H9 (cell line): ENCODE results near the gene ZNF483. TPM values are rescaled to one million over a fixed set of nuclear protein-coding genes. Genes with fewer than 3 reads are reported as not detected.

Experiments used
- DNase-seq: peaks from one replicate; pipeline ENCODE4 v3.0.0-alpha.2; 2017
- H2AFZ ChIP-seq: one replicate; pipeline ENCODE4 v1.6.1; 2013; ENCODE audit warnings: mild to moderate bottlenecking, low read length, control low read depth, moderate library complexity
- H2AK5ac ChIP-seq: 2 replicates; pipeline ENCODE4 v1.6.1; 2013; ENCODE audit warnings: low read length, control low read depth, mixed read lengths; ENCODE audit not compliant: insufficient read length
- H2BK120ac ChIP-seq: one replicate; pipeline ENCODE4 v1.6.1; 2013; ENCODE audit warnings: low read depth, mild to moderate bottlenecking, low read length, control low read depth, inconsistent platforms; ENCODE audit not compliant: poor library complexity, severe bottlenecking
- H2BK12ac ChIP-seq: 2 replicates; pipeline ENCODE4 v1.6.1; 2013; ENCODE audit warnings: low read length, control low read depth, mixed read lengths, low read depth; ENCODE audit not compliant: insufficient read length
- H2BK15ac ChIP-seq: 2 replicates; pipeline ENCODE4 v1.6.1; 2013; ENCODE audit warnings: low read depth, low read length, control low read depth
- H2BK20ac ChIP-seq: one replicate; pipeline ENCODE4 v1.6.1; 2013; ENCODE audit warnings: low read depth, mild to moderate bottlenecking, low read length, control low read depth, inconsistent platforms; ENCODE audit not compliant: poor library complexity, severe bottlenecking
- H2BK5ac ChIP-seq: 2 replicates; pipeline ENCODE4 v1.6.1; 2013; ENCODE audit warnings: low read length, control low read depth, mixed read lengths; ENCODE audit not compliant: insufficient read length
- H3K14ac ChIP-seq: 2 replicates; pipeline ENCODE4 v1.6.1; 2013; ENCODE audit warnings: low read length, control low read depth; ENCODE audit not compliant: insufficient read depth
- H3K18ac ChIP-seq: 2 replicates; pipeline ENCODE4 v1.6.1; 2013; ENCODE audit warnings: low read depth, mild to moderate bottlenecking, mixed read lengths, low read length, control low read depth; ENCODE audit not compliant: insufficient read length
- H3K23ac ChIP-seq: 2 replicates; pipeline ENCODE4 v1.6.1; 2013; ENCODE audit warnings: low read length, control low read depth, mixed read lengths, low read depth; ENCODE audit not compliant: insufficient read length
- H3K23me2 ChIP-seq: 2 replicates; pipeline ENCODE4 v1.6.1; 2013; ENCODE audit warnings: low read depth, mild to moderate bottlenecking, mixed read lengths, low read length, control low read depth; ENCODE audit not compliant: insufficient read length, poor library complexity, severe bottlenecking
- H3K27ac ChIP-seq: 2 replicates; pipeline ENCODE4 v1.5.1; 2013; ENCODE audit warnings: low read length, control low read depth, mixed read lengths, low read depth; ENCODE audit not compliant: insufficient read length
- H3K27me3 ChIP-seq: 2 replicates; pipeline ENCODE4 v1.6.1; 2013; ENCODE audit warnings: low read length, control low read depth, inconsistent platforms; ENCODE audit not compliant: insufficient read depth
- H3K4ac ChIP-seq: 2 replicates; pipeline ENCODE4 v1.6.1; 2013; ENCODE audit warnings: low read depth, mild to moderate bottlenecking, control low read depth, inconsistent platforms, low read length, moderate library complexity
- H3K4me1 ChIP-seq: 2 replicates; pipeline ENCODE4 v1.6.1; 2013; ENCODE audit warnings: low read length, control low read depth, inconsistent platforms; ENCODE audit not compliant: insufficient read depth
- H3K4me2 ChIP-seq: 2 replicates; pipeline ENCODE4 v1.6.1; 2013; ENCODE audit warnings: low read length, control low read depth, mixed read lengths; ENCODE audit not compliant: insufficient read length, insufficient read depth
- H3K56ac ChIP-seq: 2 replicates; pipeline ENCODE4 v1.6.1; 2013; ENCODE audit warnings: low read depth, mild to moderate bottlenecking, mixed read lengths, low read length, control low read depth; ENCODE audit not compliant: insufficient read length
- H3K79me1 ChIP-seq: 2 replicates; pipeline ENCODE4 v1.6.1; 2013; ENCODE audit warnings: low read depth, mild to moderate bottlenecking, moderate library complexity, low read length, control low read depth, inconsistent platforms; ENCODE audit not compliant: insufficient read depth, poor library complexity, severe bottlenecking
- H3K79me2 ChIP-seq: 2 replicates; pipeline ENCODE4 v1.6.1; 2013; ENCODE audit warnings: low read length, control low read depth, inconsistent platforms; ENCODE audit not compliant: insufficient read depth
- H3K9ac ChIP-seq: 2 replicates; pipeline ENCODE4 v1.6.1; 2013; ENCODE audit warnings: low read length, control low read depth, mixed read lengths; ENCODE audit not compliant: insufficient read length; ENCODE audit errors: extremely low read depth
- H3K9me3 ChIP-seq: one replicate; pipeline ENCODE4 v1.6.1; 2013; ENCODE audit warnings: low read depth, low read length, inconsistent platforms; ENCODE audit not compliant: control insufficient read depth
- H3T11ph ChIP-seq: one replicate; pipeline ENCODE4 v1.6.1; 2013; ENCODE audit warnings: mild to moderate bottlenecking, low read length, control low read depth, inconsistent platforms
- H4K20me1 ChIP-seq: one replicate; pipeline ENCODE4 v1.6.1; 2013; ENCODE audit not compliant: control insufficient read depth, insufficient read length, insufficient read depth
- H4K5ac ChIP-seq: 2 replicates; pipeline ENCODE4 v1.6.1; 2013; ENCODE audit warnings: low read depth, mild to moderate bottlenecking, mixed read lengths, low read length, control low read depth; ENCODE audit not compliant: insufficient read length
- H4K8ac ChIP-seq: replicated peaks from 2 replicates; pipeline ENCODE4 v1.6.1; 2013; ENCODE audit warnings: low read length, control low read depth, mixed read lengths, low read depth; ENCODE audit not compliant: insufficient read length
- H4K91ac ChIP-seq: 2 replicates; pipeline ENCODE4 v1.6.1; 2013; ENCODE audit warnings: low read depth, mild to moderate bottlenecking, moderate library complexity, mixed read lengths, low read length, control low read depth; ENCODE audit not compliant: insufficient read length
- H3K27ac Mint-ChIP-seq, 3 experiments: 2 replicates in 2 of 3; 3 replicates in 1 of 3; pipeline ENCODE4 v1.8.0; 2020 to 2021; ENCODE audit warnings: mixed read lengths in 3 of 3, mild to moderate bottlenecking in 1 of 3, moderate library complexity in 1 of 3
- H3K27me3 Mint-ChIP-seq: 2 replicates; pipeline ENCODE4 v1.8.0; 2021; ENCODE audit warnings: low read depth, mild to moderate bottlenecking, moderate library complexity, mixed read lengths
- H3K36me3 Mint-ChIP-seq, 3 experiments: 2 replicates in 2 of 3; 3 replicates in 1 of 3; pipeline ENCODE4 v1.8.0; 2020 to 2021; ENCODE audit warnings: low read depth in 3 of 3, mixed read lengths in 3 of 3; ENCODE audit not compliant: insufficient read depth in 1 of 3
- H3K4me1 Mint-ChIP-seq, 2 experiments: 2 replicates each; pipeline ENCODE4 v1.8.0; 2020; ENCODE audit warnings: mixed read lengths in 2 of 2
- H3K4me3 Mint-ChIP-seq, 2 experiments: 2 replicates in 1 of 2; 3 replicates in 1 of 2; pipeline ENCODE4 v1.8.0; 2020 to 2021; ENCODE audit warnings: mild to moderate bottlenecking in 2 of 2, mixed read lengths in 2 of 2, moderate library complexity in 1 of 2
- H3K9me3 Mint-ChIP-seq, 2 experiments: 2 replicates in 1 of 2; 3 replicates in 1 of 2; pipeline ENCODE4 v1.8.0; 2020; ENCODE audit warnings: mild to moderate bottlenecking in 2 of 2, mixed read lengths in 2 of 2, moderate library complexity in 1 of 2
- CTCF ChIP-seq: fragments of 200-600 bp; sonication (generic); conservative IDR thresholded peaks from 3 replicates; pipeline ENCODE4 v1.8.0; 2021; ENCODE audit warnings: antibody characterized with exemption, mild to moderate bottlenecking
- WGBS: extraction: QIAGEN DNeasy Blood & Tissue Kit; methylation state at CpG from one replicate; pipeline ENCODE4 v1.1.7; 2013; ENCODE audit warnings: missing lambda C conversion rate, low lambda C conversion rate, mixed read lengths; ENCODE audit not compliant: insufficient read length; ENCODE audit errors: extremely low coverage; 5-methylcytosine and 5-hydroxymethylcytosine counted together
- total RNA-seq: library from RNA; stranded (reverse); gene quantifications from 2 replicates; pipeline ENCODE4 v1.2.1, GENCODE V29; 2021

The ZNF483 gene
- total RNA-seq, 1 experiment from 2014 or later, result 48.1 TPM

GRCh38 chr9:111605041-111605559, 80.1 kb downstream of the ZNF483 start:
- Histone ChIP-seq H3K9ac (no peak overlapping the region), H3K27ac (no peak overlapping the region), H3K56ac (no peak overlapping the region), H3K9me3 (no peaks in the 10 kb centered on the region), H4K8ac (no peak overlapping the region), H2BK120ac (no peak overlapping the region), H2AFZ (no peak overlapping the region), H3K4me2 (no peak overlapping the region), H3K27me3 (no peaks in the 10 kb centered on the region), H2BK12ac (no peak overlapping the region), H3K79me2 (no peaks in the 10 kb centered on the region), H2BK15ac (no peak overlapping the region), H2BK5ac (no peak overlapping the region), H3K18ac (no peak overlapping the region), H3K14ac (no peak overlapping the region), H3K4me1 (no peaks in the 10 kb centered on the region), H3K23me2 (peaks cover 1% of the 10 kb centered on the region), H3T11ph (no peak overlapping the region), H3K79me1 (no peaks in the 10 kb centered on the region), H4K91ac (no peak overlapping the region), H4K20me1 (no peaks in the 10 kb centered on the region), H3K4ac (no peak overlapping the region), H4K5ac (no peak overlapping the region), H2BK20ac (no peak overlapping the region), H2AK5ac (no peak overlapping the region), H3K23ac (no peak overlapping the region)
- TF ChIP-seq CTCF, result no peak
- WGBS, result no CpG with 5 or more reads among the region's 9 CpGs
- Mint-ChIP-seq H3K36me3 (no peaks in the 10 kb centered on the region), H3K9me3 (no peaks in the 10 kb centered on the region), H3K27me3 (peaks cover 8% of the 10 kb centered on the region), H3K4me1 (peaks cover 0 to 4% of the 10 kb centered on the region in 2 experiments; a peak in 1 of 4 replicates), H3K27ac (no peak overlapping the region; a peak in 1 of 7 replicates), H3K4me3 (no peak overlapping the region)
- no peak for DNase-seq
